Activated CD4-positive, CD25-positive, alpha-beta regulatory T cell treated with anti-CD3 and anti-CD28 coated beads, Interleukin-2, amount 50 U/mL, for 72 hours (primary cell): ENCODE results near the gene PRTFDC1.
"Not testable (repeated sequence)": the region's sequence is repeated elsewhere in the genome, so short reads cannot be mapped to it uniquely, and the experiment has no call there.

Source experiments
- DNase-seq: peaks from one replicate; pipeline ENCODE4 v3.0.0; 2021

The PRTFDC1 gene, protein sequence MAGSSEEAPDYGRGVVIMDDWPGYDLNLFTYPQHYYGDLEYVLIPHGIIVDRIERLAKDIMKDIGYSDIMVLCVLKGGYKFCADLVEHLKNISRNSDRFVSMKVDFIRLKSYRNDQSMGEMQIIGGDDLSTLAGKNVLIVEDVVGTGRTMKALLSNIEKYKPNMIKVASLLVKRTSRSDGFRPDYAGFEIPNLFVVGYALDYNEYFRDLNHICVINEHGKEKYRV

DNA sequence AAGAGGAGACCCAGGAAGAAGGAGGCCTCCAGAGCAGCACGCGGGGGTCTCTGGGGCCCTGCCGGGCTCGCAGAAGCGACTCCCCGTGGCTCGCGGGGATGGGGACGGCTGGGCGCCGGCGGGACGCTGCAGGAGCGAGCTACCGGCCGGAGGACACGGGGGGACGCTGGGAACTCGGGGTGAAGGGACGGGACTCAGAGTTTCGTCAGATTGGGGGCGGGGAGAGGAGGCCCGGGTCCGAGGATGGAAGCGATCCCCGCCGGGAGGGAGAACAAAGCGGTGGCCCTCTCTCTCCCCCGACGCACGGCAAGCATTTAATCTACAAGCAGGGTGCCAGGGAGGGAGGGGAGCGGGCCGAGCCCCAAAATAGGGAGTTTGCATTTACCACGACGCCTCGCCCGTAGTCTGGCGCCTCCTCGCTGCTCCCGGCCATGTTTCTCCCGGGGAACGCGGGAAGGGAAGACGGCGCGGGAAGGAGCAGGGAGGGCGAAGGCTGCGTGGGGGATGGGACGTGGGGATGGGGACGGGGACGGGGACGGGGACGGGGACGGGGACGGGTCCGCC lies at the start of gene PRTFDC1:
TSS of gene PRTFDC1 (minus strand) at position 464 of the 564 bp plus-strand sequence. CDS start at position 433, 31 bp downstream.
- no peak for DNase-seq

DNA sequence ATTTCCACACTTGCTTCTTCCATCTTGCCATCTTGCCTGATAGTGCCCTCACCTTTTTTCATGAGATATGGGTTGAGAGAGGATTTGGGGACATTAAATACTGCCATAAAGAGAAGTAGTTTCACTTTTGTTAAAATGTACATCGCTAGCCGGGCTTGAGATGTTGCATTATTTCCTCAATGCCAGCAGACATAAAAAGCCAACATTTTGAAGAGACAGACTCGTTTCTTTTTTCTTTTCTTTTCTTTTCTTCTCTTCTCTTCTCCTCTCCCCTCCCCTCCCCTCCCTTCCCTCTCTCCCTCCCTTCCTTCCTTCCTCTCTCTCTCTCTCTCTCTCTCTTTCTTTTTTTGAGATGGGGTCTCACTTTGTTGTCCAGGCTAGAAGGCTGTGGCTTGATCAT lies 45.6 kb upstream of the PRTFDC1 start:
- no peak for DNase-seq

DNA sequence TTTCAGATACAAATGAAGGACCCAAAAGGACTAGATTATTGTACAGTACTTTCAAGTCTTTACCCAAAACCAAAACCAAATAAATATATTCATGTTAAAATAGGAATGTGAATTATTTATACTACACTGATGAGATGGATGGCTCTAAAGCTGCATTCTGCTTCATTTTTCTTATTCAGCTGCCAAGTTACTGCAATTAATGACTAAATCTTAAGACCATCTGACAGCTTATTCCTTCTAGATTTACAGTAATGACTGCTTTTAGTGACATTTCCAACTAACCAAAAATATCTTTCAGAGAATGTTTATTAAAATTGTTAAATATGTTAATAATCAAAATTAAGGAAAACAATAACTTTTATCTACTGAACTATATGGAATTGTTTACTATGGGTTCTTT lies 42.7 kb upstream of the PRTFDC1 start:
- no peak for DNase-seq

DNA sequence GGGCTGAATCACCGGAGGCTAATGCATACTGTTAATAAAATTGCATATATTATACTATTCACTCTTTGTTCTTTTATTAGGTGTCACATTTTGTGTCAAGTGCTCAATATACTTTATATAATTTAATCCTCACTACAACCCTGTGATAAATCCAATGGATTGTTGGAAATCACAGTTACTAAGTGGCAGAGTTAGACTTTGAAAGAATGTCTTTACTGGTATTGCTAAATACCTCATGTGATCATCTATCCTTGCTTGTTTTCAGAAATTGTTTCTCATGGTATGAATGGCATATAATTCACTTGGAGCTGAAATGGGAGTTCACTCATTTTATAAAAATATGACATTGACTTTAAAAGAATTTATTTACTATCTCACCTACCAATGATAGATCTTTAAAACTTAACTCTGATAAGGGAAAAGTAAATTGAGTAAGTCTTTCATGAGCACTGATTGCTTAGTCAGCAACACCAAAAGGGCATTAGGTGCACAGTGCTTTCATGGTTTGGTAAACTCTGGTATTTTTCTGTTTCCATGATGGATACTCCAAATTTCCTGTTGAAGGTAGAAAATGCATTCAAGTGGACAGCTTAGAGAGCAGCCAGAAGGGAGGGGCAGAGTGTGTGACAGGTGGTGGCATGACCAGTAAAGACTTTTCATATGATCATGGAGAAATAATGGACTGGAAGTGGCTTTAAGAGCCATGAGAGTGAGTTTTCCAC lies 41.0 kb upstream of the PRTFDC1 start:
- DNase-seq, result no peak

DNA sequence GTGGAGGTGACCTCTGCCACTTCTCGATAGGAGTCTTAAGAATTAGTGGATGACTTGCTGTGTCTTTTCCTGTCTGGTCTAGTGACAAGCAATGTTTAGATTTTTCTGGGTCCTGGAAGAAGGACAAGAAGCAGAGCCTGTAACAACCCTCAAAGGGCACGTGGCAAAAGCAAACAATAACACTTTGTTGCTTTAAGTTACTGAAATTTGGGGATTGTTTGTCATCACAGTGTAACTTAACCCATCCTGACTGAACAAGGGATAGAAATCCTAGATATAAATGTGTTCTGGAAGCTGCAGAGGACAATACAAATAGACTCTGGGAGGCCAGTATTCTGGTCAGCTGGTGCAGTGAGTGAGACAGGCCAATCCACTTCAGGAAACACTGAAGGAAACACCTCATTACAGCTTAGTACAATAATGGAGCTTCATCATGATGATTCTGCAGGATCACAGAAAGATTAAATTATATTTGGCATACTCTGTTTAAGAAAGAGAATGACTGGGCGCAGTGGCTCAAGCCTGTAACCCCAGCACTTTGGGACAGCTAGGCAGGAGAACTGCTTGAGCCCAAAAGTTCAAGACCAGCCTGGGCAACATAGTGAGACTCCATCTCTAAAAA lies 40.2 kb upstream of the PRTFDC1 start:
- DNase-seq, result no peak

DNA sequence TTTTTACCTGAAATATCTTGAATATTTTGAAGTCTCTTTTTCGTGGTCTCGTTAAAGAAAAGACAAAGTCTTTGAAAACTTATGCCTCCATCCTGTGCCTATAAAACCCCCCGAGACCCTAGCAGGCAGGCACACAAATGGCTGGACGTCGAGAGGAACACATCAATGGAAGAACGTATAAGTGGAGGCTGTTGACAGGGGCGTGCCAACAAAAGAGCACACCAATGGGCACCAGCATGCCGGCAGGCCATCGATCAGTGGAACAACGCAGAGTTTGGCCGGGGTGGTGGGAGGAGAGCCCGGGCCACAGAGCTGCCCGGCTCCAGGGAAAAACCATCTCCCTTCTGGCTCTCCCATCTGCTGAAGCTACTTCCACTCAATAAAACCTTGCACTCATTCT lies 38.9 kb upstream of the PRTFDC1 start:
- no peak for DNase-seq

DNA sequence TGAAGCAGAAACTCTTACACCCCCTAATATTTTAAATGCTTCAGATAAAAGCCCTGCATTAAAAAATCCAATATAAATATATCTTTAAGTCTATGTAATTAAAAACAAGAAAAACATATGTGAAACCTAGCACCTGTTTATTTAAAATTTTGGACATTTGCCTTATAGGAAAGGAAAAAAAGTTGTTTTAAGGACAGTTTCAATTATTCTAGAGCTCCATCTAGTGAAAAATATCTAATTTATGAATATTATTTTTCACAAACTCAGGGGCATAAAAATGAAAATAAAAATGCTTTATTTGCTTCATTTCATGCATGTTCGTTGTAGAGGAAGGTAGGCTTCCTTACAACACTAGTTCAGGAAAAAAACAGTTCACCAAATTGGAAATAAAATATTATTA lies 37.5 kb upstream of the PRTFDC1 start:
- no peak for DNase-seq

DNA sequence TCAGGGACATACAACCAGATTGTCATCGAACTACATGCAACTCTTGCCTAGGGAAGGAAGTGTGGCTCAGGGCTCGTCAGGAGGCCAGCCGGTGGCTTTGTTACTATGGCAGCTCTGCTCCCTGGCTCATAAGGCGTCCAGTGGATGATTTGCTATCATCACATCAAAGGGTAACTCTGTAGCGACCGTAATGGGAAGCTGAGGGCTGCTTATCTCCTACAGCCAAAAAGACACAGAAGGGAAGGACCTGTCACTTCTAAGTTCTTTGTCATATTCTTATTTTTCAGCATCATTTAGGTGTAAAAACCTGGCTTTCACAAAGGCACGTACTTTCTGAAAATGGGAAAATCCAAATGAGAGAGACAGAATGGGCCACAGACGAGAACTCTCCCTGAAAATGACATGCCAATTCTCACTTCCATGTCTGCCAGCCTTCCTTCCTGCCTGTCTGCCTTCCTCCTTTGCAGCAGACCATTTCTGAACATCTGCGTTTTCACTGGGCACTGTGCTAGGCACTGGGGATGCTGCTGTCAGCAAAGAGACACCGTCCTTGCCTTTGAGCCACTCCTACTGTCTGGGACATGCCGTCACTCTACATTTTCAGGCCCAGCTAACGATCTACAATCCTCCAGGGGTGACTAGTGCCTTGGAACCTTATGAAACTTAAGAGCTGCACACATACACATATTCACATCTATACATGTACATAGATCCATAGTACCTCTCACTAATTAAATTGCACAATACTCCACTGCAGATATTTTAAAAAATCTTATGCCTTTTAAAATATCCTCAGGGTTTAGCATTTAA lies 36.6 kb upstream of the PRTFDC1 start:
- DNase-seq, result no peak

DNA sequence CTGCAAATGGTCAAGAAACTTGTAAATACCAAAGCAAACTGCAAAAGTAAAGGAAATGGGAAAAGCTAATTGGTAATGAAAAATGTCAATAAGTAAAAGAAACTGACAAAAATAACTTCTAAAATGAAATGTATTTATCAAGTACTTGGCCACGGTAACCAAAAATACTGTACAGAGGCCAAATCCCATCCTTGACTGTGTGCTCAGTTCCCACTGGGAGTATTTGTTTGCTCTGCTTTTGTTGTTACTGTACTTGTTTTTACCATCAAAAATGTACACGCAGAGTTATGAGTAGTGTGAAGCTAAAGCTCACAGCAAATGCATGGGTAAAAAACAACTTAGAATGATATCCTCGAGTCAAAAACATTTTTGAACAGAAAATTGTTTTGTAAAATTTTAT lies 32.5 kb upstream of the PRTFDC1 start:
- no peak for DNase-seq

DNA sequence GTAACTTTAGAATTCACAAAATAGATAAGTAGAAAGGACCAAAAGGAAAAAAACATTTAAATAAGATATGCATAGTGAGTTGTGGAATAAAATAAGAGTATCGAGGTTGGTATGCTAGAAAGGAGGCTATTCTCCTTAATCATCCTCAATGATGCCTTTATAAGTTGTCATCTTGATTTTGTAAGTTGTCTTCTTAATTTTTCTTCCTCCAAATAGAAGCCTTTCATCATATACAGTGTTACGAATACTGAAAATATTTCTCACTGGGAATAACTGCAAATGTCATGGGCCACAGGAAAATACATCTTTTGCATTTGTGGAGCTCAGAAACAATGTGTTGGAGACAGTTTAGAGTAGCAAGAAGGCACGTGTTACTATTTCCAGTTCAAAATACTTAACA lies 31.5 kb upstream of the PRTFDC1 start:
- no peak for DNase-seq

DNA sequence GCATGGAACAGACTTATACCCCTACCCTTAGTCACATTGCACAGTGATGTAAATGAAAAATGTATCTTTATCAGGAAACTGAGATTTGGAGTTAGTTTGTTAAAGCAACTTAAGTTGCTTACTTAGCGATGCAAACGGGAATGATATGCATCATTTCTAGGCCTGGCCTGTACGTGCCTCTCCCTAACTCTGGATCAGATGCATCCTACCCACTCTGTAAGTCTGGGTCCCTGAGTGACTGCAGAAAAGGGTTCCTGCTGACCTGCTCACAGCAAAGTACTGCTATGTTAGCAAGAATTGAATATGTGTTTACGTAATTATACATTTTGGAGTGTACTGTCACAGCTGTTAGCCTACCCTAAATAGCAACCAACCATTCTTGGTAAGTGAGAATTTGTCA lies 30.7 kb upstream of the PRTFDC1 start:
- no peak for DNase-seq

DNA sequence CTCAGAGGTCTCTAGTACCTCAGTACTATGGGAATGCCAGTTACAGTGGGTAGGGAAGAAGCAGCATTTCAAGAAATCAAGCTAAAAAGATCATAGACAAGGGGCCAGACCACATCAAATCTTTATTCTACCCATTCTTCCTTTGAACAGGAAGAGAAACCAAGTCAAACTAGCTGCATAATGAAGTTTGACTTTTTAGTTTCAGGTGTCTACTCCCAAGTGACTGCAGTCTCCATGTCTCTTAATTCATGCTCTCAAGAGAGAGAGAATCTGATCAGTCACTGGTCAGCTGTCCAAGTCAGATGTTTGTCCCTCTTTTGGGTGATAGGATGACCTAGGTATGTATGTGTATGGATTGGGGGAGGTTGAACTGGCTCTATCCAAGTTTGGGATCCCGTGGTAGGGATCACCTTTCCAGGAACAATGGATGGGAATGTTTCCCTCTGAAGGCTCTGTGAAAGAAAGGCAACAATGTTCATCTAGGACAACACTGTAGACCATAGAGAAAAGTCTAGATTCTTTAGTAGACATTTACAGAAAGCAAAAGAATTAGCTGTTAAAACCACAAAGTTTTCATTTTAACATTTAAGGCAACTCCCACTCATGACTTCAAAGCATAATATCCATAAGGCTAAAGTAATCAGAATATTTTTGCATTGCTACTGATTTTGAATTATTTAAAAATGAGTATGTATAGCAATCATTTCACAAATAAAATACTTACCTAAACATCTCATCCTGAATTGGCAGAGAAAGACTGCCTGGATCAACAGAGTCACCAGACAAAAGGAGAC lies 30.1 kb upstream of the PRTFDC1 start:
- no peak for DNase-seq

DNA sequence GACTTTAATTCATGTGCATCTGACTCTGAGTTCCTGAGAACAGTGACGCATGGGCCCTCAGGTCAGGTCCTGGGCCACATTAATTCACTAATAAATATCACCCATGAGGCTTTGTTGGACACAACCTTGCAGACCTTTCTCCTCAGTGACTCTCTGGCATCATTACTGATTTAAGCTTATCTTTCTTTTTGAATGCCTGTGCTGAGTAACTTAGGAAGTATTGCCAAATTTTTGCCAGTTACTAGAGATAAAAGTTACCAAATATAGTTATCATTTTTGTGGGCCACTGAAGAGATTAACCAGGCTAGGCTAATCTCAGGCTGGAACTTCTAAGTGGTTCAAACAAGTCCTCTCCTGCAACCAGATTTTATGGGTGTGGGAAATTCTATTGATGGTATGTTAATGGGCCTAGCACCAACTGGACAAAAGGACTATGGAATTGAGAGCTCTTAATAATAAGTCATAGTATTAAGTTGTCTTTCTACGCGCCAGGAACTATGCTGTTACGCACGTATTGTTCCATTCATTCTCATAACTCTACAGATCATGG lies 28.8 kb upstream of the PRTFDC1 start:
- no peak for DNase-seq

DNA sequence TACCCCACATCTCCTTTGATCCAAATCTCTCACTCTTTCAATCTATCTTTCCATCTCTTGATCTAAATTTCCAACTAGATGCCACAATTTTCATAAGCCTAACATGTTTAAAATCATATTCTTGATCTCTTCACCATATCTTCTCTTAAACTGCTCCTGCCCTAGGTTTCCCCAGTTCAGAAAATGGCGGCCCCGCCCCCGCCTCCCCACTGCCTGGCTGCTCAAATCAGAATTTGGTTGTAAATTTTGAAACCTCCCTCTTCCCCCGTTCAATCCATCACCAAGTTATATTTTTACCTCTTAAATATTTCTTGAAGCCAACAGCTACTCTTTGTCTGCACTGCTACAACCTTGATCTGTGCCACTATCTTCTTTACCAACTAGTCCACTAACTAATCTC lies 27.3 kb upstream of the PRTFDC1 start:
- no peak for DNase-seq

DNA sequence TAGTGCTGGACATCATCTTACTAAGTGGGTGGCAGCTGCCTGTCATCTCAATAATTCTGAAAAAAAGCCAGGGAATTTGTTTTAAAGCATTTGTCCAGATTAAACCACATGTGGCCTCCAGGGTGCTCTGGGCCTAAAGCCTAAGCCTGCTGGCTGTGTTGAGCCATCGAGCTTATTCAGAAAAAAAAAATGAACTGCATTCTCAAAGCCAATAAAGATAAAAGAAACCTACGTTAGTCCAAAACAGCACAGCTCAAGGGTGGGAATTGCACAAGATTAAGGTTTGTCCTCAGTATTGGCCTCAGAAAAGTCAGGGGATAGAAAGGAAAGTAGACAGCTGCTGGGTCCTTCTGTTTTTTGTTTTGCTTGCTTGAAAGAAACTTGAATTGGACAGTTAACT lies 22.6 kb upstream of the PRTFDC1 start:
- no peak for DNase-seq

DNA sequence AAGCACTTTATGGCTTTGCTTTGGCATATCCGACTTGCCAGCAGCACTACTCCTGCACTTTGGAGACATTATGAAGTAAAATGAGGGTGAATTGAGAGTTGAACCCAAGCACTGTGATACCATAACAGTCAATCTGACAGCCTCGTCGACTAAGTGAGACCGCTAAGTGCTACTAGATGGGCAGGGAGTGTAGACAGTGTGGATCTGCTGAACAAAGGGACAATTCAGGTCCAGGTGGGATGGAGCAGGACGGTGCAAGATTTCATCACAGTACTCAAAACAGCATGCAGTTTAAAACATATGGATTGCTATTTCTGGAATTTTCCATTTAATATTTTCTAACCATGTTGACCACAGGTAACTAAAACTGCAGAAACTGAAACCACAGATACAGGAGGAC lies 20.8 kb upstream of the PRTFDC1 start:
- DNase-seq, result no peak

DNA sequence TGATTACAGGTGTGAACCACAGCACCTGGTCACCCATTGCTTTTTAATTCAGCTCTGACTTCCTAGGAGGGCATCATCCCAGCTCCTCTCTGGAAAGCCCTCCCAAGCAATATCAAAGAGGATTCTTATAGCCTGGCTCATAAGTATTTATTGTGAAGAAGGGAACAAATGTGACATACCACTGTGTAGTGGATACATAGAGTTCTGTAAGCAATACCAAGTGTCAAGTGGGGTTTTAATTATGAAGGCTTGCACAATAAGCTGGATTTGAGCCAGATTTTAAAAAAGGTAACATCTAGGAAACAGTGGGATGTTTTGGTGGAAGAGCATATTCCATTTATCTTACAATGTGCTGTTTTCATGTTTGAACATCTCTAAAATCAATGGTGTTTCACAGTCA lies 19.0 kb upstream of the PRTFDC1 start:
- no peak for DNase-seq

DNA sequence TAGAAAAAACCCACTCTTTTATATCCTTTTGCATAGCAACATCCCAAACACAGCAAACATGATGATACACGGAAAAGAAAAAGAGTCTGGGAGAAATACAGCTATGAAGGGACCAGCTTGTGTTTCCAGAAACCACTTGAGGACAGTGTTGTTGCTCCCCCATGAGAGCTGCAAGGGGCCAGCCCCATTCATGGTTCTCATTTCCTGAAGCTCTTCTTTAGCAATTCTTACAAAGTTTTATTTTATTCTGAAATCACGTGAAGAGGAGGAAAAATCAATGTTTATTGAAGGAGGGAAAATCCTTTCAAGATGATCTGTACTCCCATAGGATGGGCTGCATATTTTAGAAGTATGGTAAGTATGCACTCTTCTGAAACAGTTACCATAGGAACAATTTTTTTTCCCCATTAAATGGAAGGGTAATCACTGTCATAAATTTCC lies 17.5 kb upstream of the PRTFDC1 start:
- DNase-seq, result no peak

DNA sequence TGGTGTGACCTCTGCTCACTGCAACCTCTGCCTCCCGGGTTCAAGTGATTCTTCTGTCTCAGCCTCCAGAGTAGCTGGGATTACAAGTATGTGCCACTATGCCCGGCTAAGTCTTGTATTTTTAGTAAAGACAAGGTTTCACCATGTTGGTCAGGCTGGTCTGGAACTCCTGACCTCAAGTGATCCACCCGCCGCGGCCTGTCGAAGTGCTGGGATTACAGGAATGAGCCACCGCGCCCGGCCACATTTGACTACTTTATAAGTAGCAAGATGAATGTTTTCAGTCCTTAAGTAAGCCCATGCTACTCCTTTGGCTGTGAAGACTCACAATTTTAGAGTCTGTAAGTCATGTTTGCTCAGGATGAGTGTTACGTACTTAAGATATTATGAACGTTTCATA lies 16.5 kb upstream of the PRTFDC1 start:
- DNase-seq, result not testable (repeated sequence)

DNA sequence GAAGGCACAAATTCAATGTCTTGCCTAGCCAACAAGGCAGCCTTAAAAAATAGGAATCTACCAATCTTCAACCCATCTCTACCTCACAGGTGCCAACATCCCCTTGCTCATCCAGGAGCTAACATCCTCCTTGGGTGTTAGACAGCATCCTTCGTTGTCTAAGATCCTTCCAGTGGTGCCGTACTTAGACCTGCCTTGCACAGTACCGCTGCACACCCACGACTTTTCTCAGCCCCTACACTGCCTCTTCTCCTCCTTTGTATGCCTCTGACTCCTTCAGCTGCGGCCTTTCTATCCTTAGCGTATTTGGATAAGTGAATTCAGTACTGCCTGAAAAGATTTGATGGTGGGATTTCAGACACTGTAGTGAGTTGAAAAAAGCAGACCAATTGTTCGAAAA lies 15.9 kb upstream of the PRTFDC1 start:
- no peak for DNase-seq

DNA sequence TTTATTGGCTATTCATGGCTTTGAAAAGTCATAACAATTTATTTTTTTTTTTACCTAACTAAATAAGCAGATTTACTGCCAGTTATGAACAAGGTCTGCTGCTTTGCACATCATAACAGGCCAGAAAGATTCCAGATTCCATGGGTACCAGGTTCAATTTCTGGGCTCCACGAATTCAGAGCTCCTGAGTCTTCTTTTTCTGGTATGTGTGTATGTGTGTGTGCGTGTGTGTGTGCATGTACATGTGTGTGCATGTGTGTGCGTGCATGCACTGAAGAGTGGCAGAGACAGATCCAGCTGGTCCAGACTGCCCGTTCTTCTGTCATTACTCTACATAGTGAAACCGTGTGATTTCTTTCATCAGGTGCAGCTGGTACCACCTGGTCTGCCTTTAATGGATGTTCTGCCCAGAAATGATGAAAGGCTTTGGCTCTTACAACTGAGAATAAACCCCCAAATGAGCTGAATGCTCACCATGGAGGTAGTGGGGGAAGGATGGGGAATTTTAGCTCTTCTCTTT lies 14.6 kb upstream of the PRTFDC1 start:
- DNase-seq, result no peak

DNA sequence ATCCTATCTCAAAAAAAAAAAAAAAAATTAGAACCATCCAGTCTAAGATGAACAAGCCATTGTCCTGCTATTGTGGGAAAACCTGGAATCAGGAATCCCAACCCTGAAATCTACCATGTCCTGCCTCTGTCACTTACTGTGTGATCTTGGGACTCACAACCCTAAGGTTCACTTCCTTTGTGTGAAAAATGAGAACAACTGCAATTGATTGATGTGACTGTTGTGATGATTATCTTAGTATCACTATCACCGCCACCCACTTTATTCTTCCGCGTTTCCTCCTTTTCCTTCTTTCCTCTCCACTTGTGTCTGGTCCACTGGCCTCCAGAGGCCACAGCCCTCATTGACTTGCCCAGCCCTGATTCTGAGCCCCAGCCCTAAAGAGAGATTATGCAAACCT lies 12.6 kb upstream of the PRTFDC1 start:
- no peak for DNase-seq
